HepG2 (cell line): ENCODE measurements around the gene AATF. TPM values are rescaled to one million over a fixed set of nuclear protein-coding genes. Genes with fewer than 3 reads are reported as not detected.

Experiments
- ATAC-seq: fragments of 200-7000 bp; cut with Tn5 transposase; 3 replicates; pipeline ENCODE4 v1.9.1; 2020; ENCODE audit warnings: mild to moderate bottlenecking, moderate library complexity
- BruUV-seq: library from RNA; stranded (reverse); fragments of 400-500 nt; replicated peaks from 2 replicates; lab custom pipeline; 2021; lab: Mats Ljungman, UMichigan
- CTCF ChIA-PET: fragments of 300-600 bp; formaldehyde crosslinking; extraction: SDS; loops from one replicate; lab custom pipeline; 2021; ENCODE audit warnings: low total read pairs, inconsistent platforms, low intra/inter-chr PET ratio; lab: Yijun Ruan, JAX
- POLR2A ChIA-PET: fragments of 350-600 bp; sonication (Branson Sonifier 250); formaldehyde crosslinking; loops from one replicate; lab custom pipeline; 2020; ENCODE audit warnings: antibody characterized with exemption, inconsistent platforms; lab: Yijun Ruan, JAX
- DNase-seq: peaks from one replicate; pipeline ENCODE4 v3.0.0-alpha.2; 2015; ENCODE audit warnings: low spot score
- FAIRE-seq: peaks from 3 replicates; lab custom pipeline; 2011; peaks lifted over from hg19 to GRCh38; lab: Jason Lieb, UNC
- H2AFZ ChIP-seq: one replicate; pipeline ENCODE4 v1.6.1; 2011; ENCODE audit warnings: low read length, inconsistent platforms
- H3K27ac ChIP-seq: fragments of 300-600 bp; 3 replicates; pipeline ENCODE4 v1.8.0; 2011; ENCODE audit warnings: mixed run types, mild to moderate bottlenecking, mixed read lengths, low read length, inconsistent platforms; ENCODE audit not compliant: insufficient read depth; ENCODE audit errors: extremely low read length
- H3K27me3 ChIP-seq, 2 experiments: fragments of 200-600 bp in 1 of 2; 2 replicates in 1 of 2; 3 replicates in 1 of 2; pipeline versions ENCODE4 v1.6.0 to v1.8.0; 2011; ENCODE audit warnings: low read length in 2 of 2, mild to moderate bottlenecking in 2 of 2, moderate library complexity in 2 of 2, inconsistent platforms in 1 of 2; ENCODE audit not compliant: insufficient read depth in 2 of 2, control insufficient read depth in 1 of 2
- H3K36me3 ChIP-seq, 2 experiments: fragments of 200-600 bp in 1 of 2; replicated peaks in 1 of 2; 2 replicates in 1 of 2; 3 replicates in 1 of 2; pipeline versions ENCODE4 v1.5.1 to v1.8.0; 2011; ENCODE audit warnings: low read length in 2 of 2, inconsistent platforms in 1 of 2; ENCODE audit not compliant: insufficient read depth in 2 of 2, control insufficient read depth in 1 of 2
- H3K4me1 ChIP-seq: 2 replicates; pipeline ENCODE4 v1.5.1; 2012; ENCODE audit warnings: low read length, inconsistent platforms; ENCODE audit not compliant: insufficient read depth
- H3K4me2 ChIP-seq: 2 replicates; pipeline ENCODE4 v1.6.0; 2011; ENCODE audit warnings: low read depth, low read length, inconsistent platforms
- H3K4me3 ChIP-seq, 3 experiments: fragments of 200-600 bp in 1 of 3; sonication (generic), shearing (Covaris generic) in 1 of 3; replicated peaks in 1 of 3; 2 replicates each; pipeline ENCODE4 v1.5.1; 2011 to 2016; ENCODE audit warnings: low read length in 3 of 3, inconsistent platforms in 2 of 3, low read depth in 2 of 3, mild to moderate bottlenecking in 2 of 3, control low read depth in 1 of 3, mixed read lengths in 1 of 3; ENCODE audit not compliant: insufficient read depth in 1 of 3
- H3K79me2 ChIP-seq: one replicate; pipeline ENCODE4 v1.6.1; 2011; ENCODE audit warnings: low read length, inconsistent platforms; ENCODE audit not compliant: insufficient read depth
- H3K9ac ChIP-seq: 2 replicates; pipeline ENCODE4 v1.6.0; 2011; ENCODE audit warnings: mild to moderate bottlenecking, low read depth, low read length, inconsistent platforms; ENCODE audit not compliant: insufficient read depth
- H3K9me3 ChIP-seq: 2 replicates; pipeline ENCODE4 v1.5.1; 2012; ENCODE audit warnings: mild to moderate bottlenecking, low read length
- H4K20me1 ChIP-seq: 2 replicates; pipeline ENCODE4 v1.6.0; 2011; ENCODE audit warnings: inconsistent platforms, mild to moderate bottlenecking, low read length, moderate library complexity; ENCODE audit not compliant: insufficient read depth
- DMTF1 ChIP-seq: sonication (generic); formaldehyde crosslinking; IDR thresholded peaks from 2 replicates; pipeline ENCODE4 v1.4.0; 2020; ENCODE audit warnings: mild to moderate bottlenecking, missing genetic modification reagents
- FOXP4 ChIP-seq: sonication (generic); formaldehyde crosslinking; IDR thresholded peaks from 2 replicates; pipeline ENCODE4 v1.4.0; 2020; ENCODE audit warnings: missing genetic modification reagents
- HNF1B ChIP-seq: sonication (generic); formaldehyde crosslinking; IDR thresholded peaks from 2 replicates; pipeline ENCODE4 v1.5.1; 2020; ENCODE audit warnings: mild to moderate bottlenecking, moderate library complexity, missing genetic modification reagents
- MAFK ChIP-seq, 2 experiments: IDR thresholded peaks in 1 of 2; conservative IDR thresholded peaks in 1 of 2; 2 replicates each; pipeline ENCODE4 v1.6.1; 2011; ENCODE audit warnings: improper control_type of control experiment in 2 of 2, low read length in 2 of 2
- NBN ChIP-seq: fragments of 450-650 bp; conservative IDR thresholded peaks from 2 replicates; pipeline ENCODE4 v1.6.1; 2017
- RCOR2 ChIP-seq: IDR thresholded peaks from 2 replicates; pipeline ENCODE4 v1.6.1; 2016; ENCODE audit warnings: missing biosample characterization, missing genetic modification reagents
- TEF ChIP-seq: sonication (generic); formaldehyde crosslinking; IDR thresholded peaks from 2 replicates; pipeline ENCODE4 v1.5.0; 2020; ENCODE audit warnings: missing genetic modification reagents
- ZNF275 ChIP-seq: sonication (generic); formaldehyde crosslinking; IDR thresholded peaks from 2 replicates; pipeline ENCODE4 v1.8.0; 2022; ENCODE audit warnings: missing genetic modification reagents, mild to moderate bottlenecking, inconsistent platforms, borderline replicate concordance
- ZNF547 ChIP-seq: sonication (generic); formaldehyde crosslinking; IDR thresholded peaks from 2 replicates; pipeline ENCODE4 v1.5.1; 2020; ENCODE audit warnings: mild to moderate bottlenecking, missing genetic modification reagents
- WGBS: methylation state at CpG from one replicate; pipeline ENCODE4 v1.1.6; 2017; ENCODE audit warnings: low lambda C conversion rate; 5-methylcytosine and 5-hydroxymethylcytosine counted together
- in situ Hi-C: cut with HindIII; loops from 2 replicates; pipeline ENCODE4 v1.10.0; 2017; ENCODE audit warnings: low pct_unique_long_range_greater_than_20kb; ENCODE audit not compliant: extremely low pct_ligation_motif_present
- intact Hi-C: fragments of 100-400 bp; cut with micrococcal nuclease; formaldehyde crosslinking; loops from one replicate; pipeline ENCODE4 v1.10.0; 2022; ENCODE audit not compliant: unreplicated experiment
- polyA plus RNA-seq, 8 experiments: library from polyadenylated mRNA; depleted of rRNA in 3 of 8; stranded (reverse) in 7 of 8; unstranded in 1 of 8; fragments of >200 nt; fragmentation: Illumina TruSeq in 4 of 8; extraction: Trizol in 4 of 8; gene quantifications; 2 replicates each; pipeline versions ENCODE4 v1.2.1 to v1.2.3, GENCODE V29; 2011 to 2016; ENCODE audit warnings: low read depth in 4 of 8, missing spikeins in 1 of 8, mixed read lengths in 1 of 8; ENCODE audit not compliant: insufficient read depth in 1 of 8
- total RNA-seq, 5 experiments: library from RNA; depleted of rRNA; stranded (reverse); fragments of >200 nt; fragmentation: Illumina TruSeq; extraction: Trizol; gene quantifications; 2 replicates each; pipeline ENCODE4 v1.2.3, GENCODE V29; 2016; ENCODE audit warnings: low read depth in 1 of 5

AATF gene
- total and polyA plus RNA-seq, 2 of the 13 experiments (the other 11 are each of a cell fraction or from before 2014, with no cell fraction given): 9.1 to 53.3 TPM

- Histone ChIP-seq H3K79me2 (no peaks in the 10 kb centered on the region), H3K4me1 (peaks cover 21% of the 10 kb centered on the region), H3K4me3 (no peak overlapping the region), H3K27ac (no peak overlapping the region), H3K27me3 (no peaks in the 10 kb centered on the region), H4K20me1 (no peaks in the 10 kb centered on the region), H3K4me2 (no peak overlapping the region), H3K9ac (no peak overlapping the region), H3K9me3 (no peaks in the 10 kb centered on the region), H3K36me3 (peaks cover 3 to 22% of the 10 kb centered on the region in 2 experiments; a peak in 4 of 5 replicates), H2AFZ (no peak overlapping the region)
- FAIRE-seq (no peak), ATAC-seq (no peak), DNase-seq (no peak)
- TF ChIP-seq ZNF547 (CRISPR knock-in tag) (no peak), MAFK (conservative IDR thresholded peaks at IDR 0.05 in 1 of 2, IDR thresholded peaks at IDR 0.05 in 1 of 2; ENCODE audit: low read length in 2 of 2) (peak; percentile 6 to 58; a peak in 1 of 4 replicates)
- no TSS peak for BruUV-seq
- ChIA-PET CTCF (no interaction called here), POLR2A (no interaction called here)
- in situ Hi-C loops (loop anchor here (10.0 kb wide), 1 partner anchor 147 kb away; no protein-coding TSS in a partner anchor), intact Hi-C loops (loop anchor here (10.0 kb wide), 1 partner anchor 87 kb away; no protein-coding TSS in a partner anchor)
Observed at GRCh38 chr17:37041932-37042331, 93.2 kb downstream of the AATF start.

- Histone ChIP-seq H2AFZ (no peak overlapping the region), H3K79me2 (no peaks in the 10 kb centered on the region), H3K27me3 (no peaks in the 10 kb centered on the region), H3K4me1 (peaks cover 21% of the 10 kb centered on the region), H3K9me3 (no peaks in the 10 kb centered on the region), H3K9ac (no peak overlapping the region), H3K27ac (peak overlapping the region; percentile 65), H3K4me3 (peak overlapping the region in 1 of 3 experiments; percentile 20; a peak in 1 of 6 replicates), H3K4me2 (peak overlapping the region; percentile 67), H3K36me3 (peaks cover 3 to 17% of the 10 kb centered on the region in 2 experiments; a peak in 4 of 5 replicates), H4K20me1 (no peaks in the 10 kb centered on the region)
- ATAC-seq (peak; percentile 86), FAIRE-seq (no peak), DNase-seq (peak; percentile 80)
- no TSS peak for BruUV-seq
- ChIA-PET POLR2A (no interaction called here), CTCF (no interaction called here)
- intact Hi-C loops: loop anchor here (10.0 kb wide), 1 partner anchor 88 kb away; no protein-coding TSS in a partner anchor
- 29% methylated on average over 3 of the region's 3 CpGs for WGBS
- in situ Hi-C loops: loop anchor here (10.0 kb wide), 1 partner anchor 148 kb away; no protein-coding TSS in a partner anchor
- TF ChIP-seq TEF: no peak
- TF ChIP-seq RCOR2: no peak
- no peak for TF ChIP-seq HNF1B (CRISPR knock-in tag)
- no peak for TF ChIP-seq NBN
- peak; percentile 14; the same call in 1 of the 2 replicates for TF ChIP-seq FOXP4 (CRISPR knock-in tag)
- TF ChIP-seq ZNF275 (CRISPR knock-in tag): no peak
- no peak for TF ChIP-seq DMTF1
Observed at GRCh38 chr17:37043201-37043600, 94.4 kb downstream of the AATF start.
